Peyer's patch (tissue), 4 donors: ENCODE results near the gene DDR2. TPM values are rescaled to one million over a fixed set of nuclear protein-coding genes. Genes with fewer than 3 reads are reported as not detected.
A peak's percentile ranks its signal among the peaks of the same experiment; 100 is the strongest.

Experiments used
- DNase-seq, 3 donors: peaks; one replicate each; pipeline ENCODE4 v3.0.0-alpha.2; 2017 to 2019
- H3K27ac ChIP-seq, 4 donors: fragments of 200-600 bp; sonication (generic); one replicate each; pipeline ENCODE4 v1.5.1; 2016 to 2019
- H3K27me3 ChIP-seq, 2 donors: fragments of 200-600 bp; sonication (generic); one replicate each; pipeline ENCODE4 v1.5.1; 2019
- H3K36me3 ChIP-seq, 3 donors: fragments of 200-600 bp; sonication (generic); one replicate each; pipeline ENCODE4 v1.5.1; 2016 to 2019
- H3K4me1 ChIP-seq, 4 donors: fragments of 200-600 bp; sonication (generic); one replicate each; pipeline ENCODE4 v1.5.1; 2016 to 2019
- H3K4me3 ChIP-seq, 4 donors: fragments of 200-600 bp; sonication (generic); 1 replicate in 3 of 4; 2 replicates in 1 of 4; pipeline ENCODE4 v1.5.1; 2016 to 2019; ENCODE audit warnings: mild to moderate bottlenecking in 1 of 4
- H3K9me3 ChIP-seq, 4 donors: fragments of 200-600 bp; sonication (generic); one replicate each; pipeline ENCODE4 v1.5.1; 2016 to 2019; ENCODE audit warnings: mild to moderate bottlenecking in 1 of 4
- POLR2A ChIP-seq, 2 donors: fragments of 450-650 bp; IDR thresholded peaks; one replicate each; pipeline ENCODE4 v1.5.1; 2017; ENCODE audit warnings: antibody characterized with exemption in 2 of 2, mild to moderate bottlenecking in 2 of 2, moderate library complexity in 2 of 2
- total RNA-seq, 4 donors: library from RNA; depleted of rRNA; stranded (reverse); fragments of >200 nt; gene quantifications; one replicate each; pipeline ENCODE4 v1.1.0, GENCODE V29; 2016
- TF ChIP-seq, protein P1 (sequence below), 6 experiments: fragments of 450-650 bp in 4 of 6; fragments of 200-600 bp in 2 of 6; sonication (generic) in 1 of 6; IDR thresholded peaks; one replicate each; pipeline ENCODE4 v1.5.1; 2017 to 2019; ENCODE audit warnings: antibody characterized with exemption in 6 of 6, mild to moderate bottlenecking in 3 of 6, moderate library complexity in 1 of 6

DDR2 gene
- total RNA-seq, 4 donors from 2014 or later = 14.9 to 112 (median 37.2) TPM

DNA sequence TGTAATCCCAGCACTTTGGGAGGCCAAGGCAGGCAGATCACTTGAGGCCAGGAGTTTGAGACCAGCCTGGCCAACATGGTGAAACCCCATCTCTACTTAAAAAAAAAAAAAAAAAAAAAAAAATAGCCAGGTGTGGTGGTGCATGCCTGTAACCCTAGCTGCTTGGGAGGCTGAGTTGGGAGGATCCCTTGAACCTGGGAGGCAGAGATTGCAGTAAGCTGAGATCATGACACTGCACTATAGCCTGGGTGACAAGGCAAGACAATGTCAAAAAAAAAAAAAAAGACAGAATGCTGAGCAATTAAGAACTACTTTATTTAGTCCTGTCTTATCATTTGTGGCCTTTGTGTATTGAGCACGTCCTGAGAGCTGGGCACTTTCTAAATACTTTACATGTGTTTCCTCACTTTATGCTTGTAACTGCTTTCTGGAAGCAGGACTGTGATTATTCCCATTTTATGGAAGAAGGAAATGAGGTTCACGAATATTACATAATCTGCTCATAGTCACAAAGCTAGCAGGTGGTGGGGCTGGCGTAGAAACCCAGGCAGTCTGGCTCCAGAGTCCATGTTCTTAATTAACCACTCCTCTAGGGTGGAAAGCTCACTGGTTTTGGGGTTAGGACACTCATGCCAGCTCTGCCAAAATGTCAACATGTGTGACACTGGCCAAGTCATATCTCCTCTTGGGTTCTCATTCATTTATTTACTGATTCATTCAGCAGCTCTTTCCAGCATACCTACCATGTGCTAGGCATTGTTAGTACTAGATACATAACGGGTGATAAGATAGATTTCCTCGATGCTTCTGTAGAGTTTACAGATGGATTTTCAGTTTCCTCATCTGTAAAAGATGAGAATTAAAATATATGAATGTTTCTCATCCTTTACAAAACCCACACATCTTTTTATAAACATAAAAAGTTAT is 57.7 kb downstream of the DDR2 start:
- TF ChIP-seq POLR2A (IDR thresholded peaks at IDR 0.05) = no peak
- TF ChIP-seq, protein P1, sequence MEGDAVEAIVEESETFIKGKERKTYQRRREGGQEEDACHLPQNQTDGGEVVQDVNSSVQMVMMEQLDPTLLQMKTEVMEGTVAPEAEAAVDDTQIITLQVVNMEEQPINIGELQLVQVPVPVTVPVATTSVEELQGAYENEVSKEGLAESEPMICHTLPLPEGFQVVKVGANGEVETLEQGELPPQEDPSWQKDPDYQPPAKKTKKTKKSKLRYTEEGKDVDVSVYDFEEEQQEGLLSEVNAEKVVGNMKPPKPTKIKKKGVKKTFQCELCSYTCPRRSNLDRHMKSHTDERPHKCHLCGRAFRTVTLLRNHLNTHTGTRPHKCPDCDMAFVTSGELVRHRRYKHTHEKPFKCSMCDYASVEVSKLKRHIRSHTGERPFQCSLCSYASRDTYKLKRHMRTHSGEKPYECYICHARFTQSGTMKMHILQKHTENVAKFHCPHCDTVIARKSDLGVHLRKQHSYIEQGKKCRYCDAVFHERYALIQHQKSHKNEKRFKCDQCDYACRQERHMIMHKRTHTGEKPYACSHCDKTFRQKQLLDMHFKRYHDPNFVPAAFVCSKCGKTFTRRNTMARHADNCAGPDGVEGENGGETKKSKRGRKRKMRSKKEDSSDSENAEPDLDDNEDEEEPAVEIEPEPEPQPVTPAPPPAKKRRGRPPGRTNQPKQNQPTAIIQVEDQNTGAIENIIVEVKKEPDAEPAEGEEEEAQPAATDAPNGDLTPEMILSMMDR (IDR thresholded peaks at IDR 0.05) = no peak
- Histone ChIP-seq H3K27me3 (no peaks in the 10 kb centered on the region), H3K4me3 (no peak overlapping the region), H3K4me1 (no peaks in the 10 kb centered on the region), H3K27ac (peak overlapping the region in 2 of 4 donors; percentile 51 to 56), H3K36me3 (no peaks in the 10 kb centered on the region), H3K9me3 (no peaks in the 10 kb centered on the region)
- DNase-seq = no peak

DNA sequence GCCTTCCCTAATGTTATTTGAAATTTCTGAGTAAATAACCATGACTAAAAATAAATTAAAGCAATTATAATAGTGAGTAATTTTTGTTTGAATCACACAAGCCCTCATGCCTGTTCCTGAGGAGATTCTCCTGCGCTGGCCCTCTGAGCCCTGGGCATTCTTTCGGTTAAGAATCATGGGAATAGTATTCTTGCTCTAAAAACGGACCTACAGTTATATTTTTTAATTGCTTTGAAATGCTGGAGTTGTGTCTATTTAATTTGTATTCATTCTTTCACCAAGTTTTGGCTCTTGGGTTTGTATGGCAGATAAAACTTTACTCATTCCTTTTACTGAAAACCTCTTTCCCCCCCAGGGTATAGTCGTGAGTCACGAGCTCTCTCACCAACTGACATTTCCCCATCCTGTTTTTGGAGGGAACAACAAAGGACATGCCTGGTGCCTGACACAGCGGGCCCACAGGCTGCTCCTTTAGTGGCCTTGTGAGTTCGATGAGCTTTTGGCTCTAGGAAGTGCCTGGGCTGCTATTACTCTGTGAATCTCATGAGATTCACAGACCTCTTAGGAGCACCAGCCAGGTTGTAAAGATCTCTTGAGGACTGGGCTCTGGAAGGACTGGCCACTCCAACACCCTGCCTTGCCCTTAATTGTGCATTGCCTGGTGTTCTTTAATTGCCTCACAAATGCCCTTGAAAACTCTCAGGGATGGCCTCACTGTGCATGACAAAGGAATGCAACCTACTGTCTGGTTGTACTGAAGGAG is 58.6 kb downstream of the DDR2 start:
- no peak overlapping the region for H3K4me3 ChIP-seq
- H3K36me3 ChIP-seq = no peaks in the 10 kb centered on the region
- peak overlapping the region in 1 of 4 donors; percentile 51 for H3K27ac ChIP-seq
- no peaks in the 10 kb centered on the region for H3K4me1 ChIP-seq
- no peaks in the 10 kb centered on the region for H3K9me3 ChIP-seq
- DNase-seq = peak in 1 of 3 donors; percentile 54
- TF ChIP-seq POLR2A (IDR thresholded peaks at IDR 0.05) = no peak
- TF ChIP-seq, protein P1 (IDR thresholded peaks at IDR 0.05) = no peak
- no peaks in the 10 kb centered on the region for H3K27me3 ChIP-seq

DNA sequence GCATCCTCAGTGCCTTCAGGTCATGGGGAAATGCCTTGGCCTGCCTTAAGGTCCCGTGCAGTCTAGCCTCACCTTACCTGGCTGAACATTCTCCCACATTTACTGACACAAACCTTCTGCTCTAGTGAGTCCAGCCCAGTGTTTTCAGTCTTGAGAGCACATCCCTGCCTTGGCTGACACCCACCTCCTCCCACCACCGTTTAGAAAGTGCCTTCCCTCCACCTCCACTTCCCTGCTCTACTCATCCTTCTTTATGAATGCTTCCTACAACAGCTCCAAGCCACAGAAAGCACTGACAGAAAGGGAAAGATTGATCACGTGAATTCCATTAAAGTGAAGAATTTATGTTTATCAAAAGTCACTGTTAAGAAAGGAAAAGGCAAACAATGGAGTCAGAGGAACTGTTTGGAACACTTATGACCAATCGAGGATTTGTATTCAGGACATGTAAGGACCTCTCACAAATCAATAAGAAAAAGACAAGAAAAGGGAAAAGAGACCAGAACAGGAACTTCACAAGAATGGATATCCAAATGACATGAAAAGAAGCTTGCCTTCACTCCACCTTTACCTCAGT is 59.8 kb downstream of the DDR2 start:
- Histone ChIP-seq H3K27ac (peak overlapping the region in 1 of 4 donors; percentile 51), H3K9me3 (no peaks in the 10 kb centered on the region), H3K36me3 (no peaks in the 10 kb centered on the region), H3K4me3 (no peak overlapping the region), H3K4me1 (peaks cover 0 to 6% (median 0%) of the 10 kb centered on the region in 4 donors), H3K27me3 (no peaks in the 10 kb centered on the region)
- no peak for TF ChIP-seq POLR2A (IDR thresholded peaks at IDR 0.05)
- TF ChIP-seq, protein P1 (IDR thresholded peaks at IDR 0.05) = no peak
- DNase-seq = no peak

DNA sequence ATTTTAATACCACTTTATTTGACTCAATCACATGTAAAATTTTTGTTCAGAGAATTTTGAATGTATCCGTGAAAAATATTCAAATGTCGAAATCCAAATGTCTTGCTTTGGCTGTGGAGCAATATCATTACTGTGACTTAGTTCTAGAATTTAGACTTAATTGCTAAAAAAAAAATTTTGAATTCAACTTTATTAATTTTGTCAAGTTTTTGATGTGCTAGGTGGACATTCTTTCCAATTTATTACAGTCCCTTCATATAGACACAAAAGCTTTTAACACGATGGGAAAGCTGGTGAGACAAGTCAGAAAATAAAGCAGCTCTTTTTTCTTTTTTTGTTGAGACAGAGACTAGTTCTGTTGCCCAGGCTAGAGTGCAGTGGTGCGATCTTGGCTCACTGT is 62.6 kb downstream of the DDR2 start:
- TF ChIP-seq, protein P1 (IDR thresholded peaks at IDR 0.05) = no peak
- no peak for TF ChIP-seq POLR2A (IDR thresholded peaks at IDR 0.05)
- H3K36me3 ChIP-seq = no peaks in the 10 kb centered on the region
- no peaks in the 10 kb centered on the region for H3K27me3 ChIP-seq
- peak overlapping the region in 1 of 4 donors; percentile 66 for H3K27ac ChIP-seq
- H3K9me3 ChIP-seq = no peaks in the 10 kb centered on the region
- no peak overlapping the region for H3K4me3 ChIP-seq
- no peak for DNase-seq
- H3K4me1 ChIP-seq = peaks cover 0 to 14% (median 0%) of the 10 kb centered on the region in 4 donors

DNA sequence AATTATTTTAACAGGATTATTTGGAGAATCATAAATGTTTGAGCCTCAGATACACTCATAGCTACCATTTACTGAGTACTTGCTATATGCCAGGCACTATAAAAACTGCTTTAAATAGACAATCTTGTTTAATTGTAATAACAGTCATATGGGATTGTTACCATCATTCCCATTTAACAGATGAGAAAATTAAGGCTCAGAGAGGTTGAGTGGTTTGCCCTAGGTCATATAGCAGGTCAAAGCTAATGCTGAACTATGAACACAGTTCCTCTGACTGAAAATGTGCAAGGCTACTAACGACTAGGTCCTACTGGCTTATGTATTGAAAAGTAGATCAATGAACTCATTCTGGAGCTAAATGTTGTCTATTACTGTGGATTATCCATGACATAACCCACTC is 63.4 kb downstream of the DDR2 start:
- H3K36me3 ChIP-seq = no peaks in the 10 kb centered on the region
- H3K4me3 ChIP-seq = no peak overlapping the region
- no peaks in the 10 kb centered on the region for H3K27me3 ChIP-seq
- no peak for DNase-seq
- peaks cover 0 to 14% (median 0%) of the 10 kb centered on the region in 4 donors for H3K4me1 ChIP-seq
- TF ChIP-seq POLR2A (IDR thresholded peaks at IDR 0.05) = no peak
- TF ChIP-seq, protein P1 (IDR thresholded peaks at IDR 0.05) = no peak
- H3K27ac ChIP-seq = peak overlapping the region in 3 of 4 donors; percentile 17 to 66 (median 31)
- no peaks in the 10 kb centered on the region for H3K9me3 ChIP-seq
